Activated CD4-positive, CD25-positive, alpha-beta regulatory T cell treated with anti-CD3 and anti-CD28 coated beads, Interleukin-2, amount 50 U/mL, for 16 hours (primary cell): ENCODE results near the gene SLC25A18.

Experiments used
- DNase-seq: peaks from one replicate; pipeline ENCODE4 v3.0.0-alpha.2; 2020; ENCODE audit warnings: low read depth, low spot score

Gene SLC25A18

DNA sequence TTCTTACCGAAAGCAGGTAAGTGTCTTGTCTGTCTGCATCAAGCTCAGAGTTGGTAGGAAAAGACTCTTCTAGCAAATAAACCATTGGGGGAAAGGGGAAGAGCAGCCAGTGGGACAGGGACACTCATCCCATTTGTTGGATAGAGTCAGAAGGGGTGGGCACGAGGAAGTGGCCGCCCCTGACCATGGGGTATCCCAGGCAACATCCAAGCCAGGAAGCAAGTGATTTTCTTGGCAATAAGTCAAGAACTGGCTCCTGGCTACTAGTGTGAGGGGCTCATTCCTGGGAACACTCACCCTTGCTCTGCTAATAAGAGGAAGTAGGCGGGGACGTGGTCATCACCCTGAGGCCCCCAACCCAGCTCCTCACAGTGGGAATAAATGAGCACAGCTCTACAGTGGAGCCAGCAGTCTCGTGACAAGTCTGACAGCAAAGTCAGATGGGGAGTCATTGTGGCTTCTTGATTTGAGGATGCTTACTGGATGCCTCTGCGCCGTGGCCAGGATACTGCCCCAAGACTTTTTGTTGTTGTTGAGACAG, 6.7 kb downstream of the SLC25A18 start:
- no peak for DNase-seq

DNA sequence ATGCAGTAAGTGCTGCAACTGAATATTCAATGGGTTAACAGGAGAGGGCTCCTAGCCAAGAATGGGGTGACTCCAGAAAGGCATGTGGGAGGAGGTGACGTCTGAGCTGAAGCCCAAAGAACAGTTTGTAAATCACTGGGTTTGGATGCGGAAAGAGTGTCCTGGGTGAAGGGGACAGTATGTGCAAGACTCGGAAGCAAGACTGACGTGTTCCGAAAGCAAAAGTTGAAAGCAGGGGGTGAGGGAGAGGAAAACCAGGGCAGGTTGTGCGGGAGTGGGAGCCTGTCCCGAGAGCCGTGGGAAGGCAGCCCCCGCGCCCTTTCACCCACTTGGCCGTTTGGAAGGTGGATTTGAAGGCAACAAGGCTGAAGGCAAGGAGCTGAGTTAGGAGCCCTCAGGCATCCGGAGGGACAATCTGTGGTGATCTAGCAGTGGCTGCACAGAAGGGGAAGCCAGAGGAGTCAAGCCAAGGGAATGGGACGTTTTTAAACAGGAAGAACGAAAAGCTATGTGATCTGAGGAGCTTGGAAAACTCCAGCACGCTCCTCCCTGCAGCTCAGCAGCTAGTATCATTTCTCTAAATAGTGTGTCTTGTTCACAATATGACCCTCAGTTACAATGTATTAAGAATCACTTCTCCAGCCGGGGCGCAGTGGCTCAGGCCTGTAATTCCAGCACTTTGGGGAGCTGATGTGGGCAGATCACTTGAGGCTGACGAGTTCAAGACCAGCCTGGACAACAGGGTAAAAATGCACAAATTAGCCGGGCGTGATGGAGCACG, 7.7 kb downstream of the SLC25A18 start:
- DNase-seq: no peak

DNA sequence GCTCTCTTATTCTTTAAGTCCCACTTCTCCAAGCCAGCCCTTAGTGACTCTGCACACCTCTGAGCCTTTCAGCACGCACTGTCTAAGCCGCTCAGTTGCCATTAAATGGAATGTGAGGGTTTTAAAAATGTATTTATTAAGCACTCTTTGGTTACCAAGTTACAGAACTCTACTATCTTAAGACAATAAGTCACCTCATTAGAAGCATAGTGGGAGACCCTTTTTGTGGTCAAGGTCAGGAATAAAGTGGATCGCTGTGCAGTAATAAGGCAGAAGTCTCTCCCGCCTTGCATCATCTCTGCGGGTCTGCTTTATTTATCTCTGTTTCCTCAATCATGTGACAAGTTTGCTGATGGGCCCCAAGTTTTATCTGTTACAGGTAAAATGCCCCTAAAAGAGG, 11.9 kb downstream of the SLC25A18 start:
- no peak for DNase-seq

DNA sequence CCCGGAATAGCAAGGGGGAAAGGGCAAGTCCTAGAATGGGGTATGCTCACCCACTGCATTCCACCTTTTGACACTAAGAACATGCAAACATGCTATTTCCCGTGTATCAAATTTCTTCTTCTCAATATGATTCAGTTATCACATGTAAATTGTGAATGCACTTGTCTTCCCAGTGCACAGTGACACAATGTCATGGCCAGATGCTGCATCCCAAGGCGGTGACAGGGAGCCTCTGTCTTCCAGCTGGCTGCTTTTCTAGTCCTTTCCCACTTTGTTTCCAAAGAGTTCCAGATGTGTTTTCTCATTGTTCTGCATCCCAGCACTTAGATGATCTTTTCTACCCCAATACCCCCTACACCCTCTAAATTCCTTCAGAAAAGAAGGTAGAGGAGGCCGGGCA, 12.4 kb downstream of the SLC25A18 start:
- DNase-seq: no peak

DNA sequence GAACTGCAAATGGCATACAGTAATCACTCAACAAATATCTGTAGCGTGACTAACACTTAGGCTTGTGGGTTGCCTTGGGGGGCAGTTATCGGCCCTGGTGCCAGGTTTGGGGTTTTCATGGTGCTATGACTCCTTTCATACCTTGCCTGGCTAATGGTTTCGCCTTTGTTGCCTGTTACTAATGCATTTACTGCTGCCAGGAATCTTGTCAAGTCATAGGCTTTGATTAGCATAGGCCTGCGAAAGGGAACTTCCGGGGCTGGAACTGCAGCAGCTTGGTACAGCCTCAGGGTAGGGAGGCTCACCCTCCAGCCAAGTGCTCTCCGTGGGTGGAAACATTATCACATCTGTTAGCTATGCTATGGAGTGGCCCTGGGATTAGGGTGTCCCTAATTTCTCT, 13.2 kb downstream of the SLC25A18 start:
- no peak for DNase-seq

DNA sequence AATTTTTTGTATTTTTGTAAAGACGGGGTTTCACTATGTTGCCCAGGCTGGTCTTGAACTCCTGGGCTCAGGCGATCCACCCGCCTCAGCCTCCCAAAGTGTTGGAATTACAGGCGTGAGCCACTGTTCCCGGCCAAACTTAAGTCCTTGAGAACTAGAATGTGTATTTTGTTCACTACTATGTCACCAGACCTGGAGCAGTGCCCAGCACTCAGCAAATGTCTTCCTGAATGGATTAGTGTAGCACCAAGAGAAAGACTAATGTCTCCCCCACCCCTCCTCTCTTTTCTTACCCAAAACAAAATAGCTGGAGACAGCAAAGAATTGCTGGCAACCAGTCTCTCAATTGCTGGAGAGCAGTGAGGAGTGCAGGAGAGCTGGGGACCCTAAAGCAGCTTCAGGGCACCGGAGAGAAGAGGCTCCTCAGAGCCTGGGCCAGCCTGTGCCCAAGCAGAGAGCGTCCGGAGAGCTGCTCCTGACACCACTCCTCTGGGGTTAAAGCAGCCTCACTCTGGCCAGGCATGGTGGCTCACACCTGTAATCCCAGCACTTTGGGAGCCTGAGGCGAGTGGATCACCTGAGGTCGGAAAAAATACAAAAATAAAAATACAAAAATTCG, 14.9 kb downstream of the SLC25A18 start:
- DNase-seq: no peak

DNA sequence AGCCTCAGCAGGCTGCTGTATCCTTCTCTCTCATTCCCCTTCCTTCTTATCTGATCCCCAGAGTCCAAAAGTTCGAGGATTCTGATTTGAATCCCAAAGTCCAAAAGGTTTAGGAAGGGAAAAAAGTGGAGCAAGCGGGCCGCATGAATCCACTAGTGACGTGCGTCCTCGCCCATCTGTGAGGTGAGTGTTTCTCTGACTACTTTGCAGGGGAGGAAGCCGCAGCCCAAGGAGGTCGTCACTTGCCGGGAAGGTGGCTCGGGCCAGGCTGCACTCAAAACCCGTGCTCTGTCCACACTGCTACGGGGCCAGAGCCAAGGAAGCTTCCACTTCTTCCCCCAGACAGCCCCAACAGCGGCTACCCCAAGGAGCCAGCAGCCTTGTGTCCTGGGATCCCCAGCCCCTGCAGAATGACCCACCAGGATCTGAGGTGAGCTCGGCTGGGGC, 16.3 kb downstream of the SLC25A18 start:
- no peak for DNase-seq

DNA sequence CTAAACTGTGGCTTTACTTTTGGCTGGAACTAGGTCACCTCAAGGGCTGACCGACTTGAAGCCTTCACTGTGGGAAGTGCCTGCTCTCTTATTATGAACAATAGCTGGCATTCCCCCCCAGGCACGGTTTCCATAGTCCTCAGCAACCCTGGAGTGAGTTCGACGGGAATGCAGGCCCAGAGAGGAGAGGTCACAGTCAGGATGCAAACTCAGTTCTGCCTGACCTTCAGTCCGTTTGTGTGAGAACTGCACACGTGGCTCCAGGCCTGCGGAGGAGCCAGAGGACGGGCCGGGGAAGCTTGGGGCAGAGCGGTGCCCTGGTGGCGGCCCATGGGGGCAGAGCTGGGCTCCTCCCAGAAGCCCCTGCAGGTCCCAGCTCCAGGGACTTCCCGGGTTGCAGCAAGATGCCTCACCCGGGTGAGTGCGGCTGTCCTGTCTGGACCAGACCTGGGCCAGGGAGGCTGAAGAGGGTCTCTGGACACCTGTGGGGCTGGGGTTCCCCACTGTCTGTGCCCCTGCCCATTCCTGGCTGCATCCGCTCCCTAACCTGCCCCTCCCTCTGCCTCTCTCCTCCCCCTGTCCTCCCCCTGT, 17.2 kb downstream of the SLC25A18 start:
- DNase-seq: no peak

DNA sequence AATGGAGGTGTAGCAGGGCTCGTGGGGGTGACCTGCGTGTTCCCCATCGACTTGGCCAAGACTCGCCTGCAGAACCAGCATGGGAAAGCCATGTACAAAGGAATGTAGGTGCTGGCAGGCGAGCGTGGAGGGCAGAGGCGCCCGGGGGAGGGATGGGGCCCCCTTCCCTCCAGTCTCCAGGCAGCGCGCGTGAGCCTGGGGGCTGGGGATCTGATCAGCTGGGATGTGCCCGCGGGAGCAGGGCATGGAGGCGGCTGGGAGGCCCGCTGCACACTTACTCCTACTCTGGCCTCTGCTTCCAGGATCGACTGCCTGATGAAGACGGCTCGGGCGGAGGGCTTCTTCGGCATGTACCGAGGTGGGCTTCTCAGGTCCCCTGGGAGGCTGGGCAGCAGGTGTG, 17.8 kb downstream of the SLC25A18 start:
- DNase-seq: no peak

DNA sequence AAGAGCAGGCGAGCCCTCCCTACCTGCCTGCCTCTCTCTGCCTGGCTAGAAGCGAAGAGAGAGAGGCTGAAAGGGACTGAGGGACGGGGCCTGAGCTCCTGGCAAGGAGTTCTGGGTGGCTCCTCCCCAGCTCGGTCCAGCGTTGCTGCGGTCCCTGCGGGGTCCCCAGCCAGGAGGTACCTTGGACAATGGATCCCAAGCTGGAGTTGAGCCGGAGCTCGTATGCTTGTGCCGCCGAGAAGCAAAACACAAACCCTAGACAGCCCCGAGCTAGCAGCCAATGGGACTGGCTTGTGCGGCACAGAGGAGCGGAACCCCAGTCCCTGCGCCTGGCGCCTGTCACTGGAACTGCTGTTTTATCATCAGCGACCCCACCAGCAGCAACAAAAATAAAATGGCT, 18.3 kb downstream of the SLC25A18 start:
- no peak for DNase-seq

DNA sequence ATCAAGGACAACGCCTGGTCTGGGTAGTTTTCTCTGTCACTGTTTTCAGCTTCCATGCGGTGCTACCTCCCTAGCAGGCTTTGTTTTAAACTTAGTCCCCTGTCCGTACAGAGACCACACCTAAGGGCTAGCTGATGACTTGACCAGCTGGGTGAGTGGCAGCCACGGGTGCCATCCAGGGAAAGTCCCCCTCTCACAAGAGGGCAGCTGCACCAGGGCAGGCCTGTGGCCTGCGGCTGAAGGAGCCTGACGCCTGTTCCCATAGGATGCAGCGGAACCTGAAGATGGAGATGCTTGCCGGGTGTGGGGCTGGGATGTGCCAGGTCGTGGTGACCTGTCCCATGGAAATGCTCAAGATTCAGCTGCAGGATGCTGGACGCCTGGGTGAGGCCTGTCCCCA, 19.9 kb downstream of the SLC25A18 start:
- no peak for DNase-seq

DNA sequence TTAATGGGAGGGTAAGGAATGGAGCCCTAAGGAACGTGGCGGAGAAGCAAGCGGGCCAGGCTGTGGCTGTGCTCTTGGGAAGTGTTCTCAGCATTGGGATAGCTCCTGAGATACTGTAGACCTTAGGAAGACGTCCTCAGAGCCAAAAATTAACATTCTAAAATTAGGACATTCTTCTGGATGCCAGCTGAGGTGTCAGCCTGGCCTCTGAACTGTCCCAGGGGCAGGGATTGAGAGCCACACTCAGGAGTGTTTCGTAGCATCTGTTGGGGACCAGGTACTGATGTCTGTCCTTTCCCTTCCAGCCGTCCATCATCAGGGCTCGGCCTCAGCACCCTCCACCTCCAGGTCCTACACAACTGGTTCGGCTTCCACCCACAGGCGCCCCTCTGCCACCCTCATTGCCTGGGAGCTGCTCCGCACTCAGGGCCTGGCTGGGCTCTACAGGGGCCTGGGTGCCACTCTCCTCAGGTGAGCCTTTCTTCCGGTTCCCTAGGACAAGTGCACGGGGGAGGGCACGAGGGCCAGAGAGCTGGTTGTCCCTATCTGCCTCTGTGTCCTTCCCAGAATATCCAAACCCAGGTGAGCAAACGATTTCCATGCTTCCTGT, 23.6 kb downstream of the SLC25A18 start:
- DNase-seq: no peak

DNA sequence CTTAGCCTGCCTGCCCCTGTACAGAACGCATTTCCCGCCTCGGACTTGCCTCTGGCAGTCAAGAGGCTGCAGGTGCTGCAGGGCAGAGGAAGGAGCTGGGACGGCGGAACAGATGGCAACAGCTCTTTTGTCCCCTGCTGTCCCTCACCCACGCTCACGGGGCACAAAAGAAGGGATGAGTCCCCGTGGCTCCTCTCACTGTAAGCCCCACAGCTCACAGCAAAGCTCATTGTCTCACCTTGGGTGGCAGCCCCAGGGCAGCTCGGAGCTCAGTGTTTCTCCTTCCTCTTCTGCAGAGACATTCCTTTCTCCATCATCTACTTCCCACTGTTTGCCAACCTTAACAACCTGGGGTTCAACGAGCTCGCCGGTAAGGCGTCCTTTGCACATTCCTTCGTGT, 24.3 kb downstream of the SLC25A18 start:
- no peak for DNase-seq

DNA sequence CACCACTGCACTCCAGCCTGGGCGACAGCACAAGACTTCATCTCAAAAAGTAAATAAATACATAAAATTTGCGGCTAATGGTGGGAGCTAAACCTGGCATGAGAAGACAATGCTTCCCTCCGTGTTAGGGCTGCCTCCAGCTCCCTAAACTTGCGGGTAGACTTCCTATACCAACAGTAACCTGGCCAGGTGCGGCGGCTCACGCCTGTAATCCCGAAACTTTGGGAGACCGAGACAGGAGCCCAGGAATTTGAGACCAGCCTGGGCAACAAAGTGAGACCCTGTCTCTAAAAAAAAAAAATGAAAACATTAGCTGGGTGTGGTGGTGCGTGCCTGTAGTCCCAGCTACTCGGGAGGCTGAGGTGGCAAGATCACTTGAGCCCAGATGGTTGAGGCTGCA, 25.3 kb downstream of the SLC25A18 start:
- DNase-seq: no peak

DNA sequence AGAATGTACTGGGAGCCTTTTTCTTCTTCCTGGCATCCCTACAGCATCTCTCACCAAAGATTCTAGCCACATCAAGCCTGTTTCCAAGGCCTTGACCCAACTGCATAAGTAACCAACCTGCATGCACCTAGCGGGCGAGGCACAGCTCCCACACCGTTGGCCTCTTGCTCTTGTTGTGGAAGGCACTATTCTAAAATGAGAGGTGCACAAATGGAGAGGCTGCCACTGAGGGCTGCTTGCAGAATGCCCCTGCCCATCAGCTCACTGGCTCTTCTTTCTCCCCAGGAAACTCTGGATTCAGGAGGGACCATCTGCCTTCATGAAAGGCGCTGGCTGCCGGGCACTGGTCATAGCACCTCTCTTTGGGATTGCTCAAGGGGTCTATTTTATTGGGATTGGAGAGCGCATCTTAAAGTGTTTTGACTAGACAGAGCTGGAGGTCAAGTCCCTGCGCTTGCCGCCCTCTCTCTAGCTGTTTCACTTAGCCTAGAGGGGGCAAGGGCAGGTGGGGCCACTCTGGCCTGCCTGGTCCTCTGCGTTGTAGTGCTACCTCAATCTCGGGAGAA, 26.6 kb downstream of the SLC25A18 start:
- no peak for DNase-seq

DNA sequence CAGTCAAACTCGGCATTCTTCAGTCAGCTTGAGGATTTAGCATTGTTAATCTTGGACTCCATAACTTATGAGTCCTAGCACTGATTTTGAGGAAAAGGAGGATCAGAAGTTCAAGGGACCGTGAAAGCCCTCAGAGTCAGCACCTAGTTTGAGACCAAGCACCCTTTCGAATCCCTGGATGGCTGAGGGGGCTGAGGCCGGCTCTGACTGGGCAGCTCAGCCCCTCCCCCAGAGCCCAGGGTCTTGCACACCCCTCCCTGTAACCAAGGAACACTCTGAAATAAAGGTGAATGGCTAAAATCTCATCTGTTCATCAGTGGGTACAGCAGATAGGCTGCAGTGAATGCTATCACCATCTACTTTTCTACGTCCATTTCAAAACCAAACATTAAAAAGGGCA, 27.3 kb downstream of the SLC25A18 start:
- no peak for DNase-seq

DNA sequence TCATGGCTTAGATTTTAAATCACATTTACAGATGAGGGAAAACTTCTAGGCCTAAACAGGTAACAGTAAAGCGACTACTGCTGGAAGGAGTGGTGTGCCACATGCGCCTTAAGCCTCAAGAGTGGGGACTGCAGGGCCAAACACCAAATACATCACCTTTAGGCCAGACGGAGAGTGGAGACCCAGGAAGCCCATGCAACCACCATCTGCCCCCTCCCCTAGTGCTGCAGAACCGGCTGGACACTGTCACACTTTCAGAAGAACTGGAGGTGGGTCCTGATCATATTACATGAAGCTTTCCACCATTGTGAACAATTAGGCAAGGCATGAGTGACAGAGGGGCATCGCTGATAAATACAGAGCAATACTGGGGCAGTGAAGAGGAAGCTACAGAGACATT, 28.9 kb downstream of the SLC25A18 start:
- no peak for DNase-seq

DNA sequence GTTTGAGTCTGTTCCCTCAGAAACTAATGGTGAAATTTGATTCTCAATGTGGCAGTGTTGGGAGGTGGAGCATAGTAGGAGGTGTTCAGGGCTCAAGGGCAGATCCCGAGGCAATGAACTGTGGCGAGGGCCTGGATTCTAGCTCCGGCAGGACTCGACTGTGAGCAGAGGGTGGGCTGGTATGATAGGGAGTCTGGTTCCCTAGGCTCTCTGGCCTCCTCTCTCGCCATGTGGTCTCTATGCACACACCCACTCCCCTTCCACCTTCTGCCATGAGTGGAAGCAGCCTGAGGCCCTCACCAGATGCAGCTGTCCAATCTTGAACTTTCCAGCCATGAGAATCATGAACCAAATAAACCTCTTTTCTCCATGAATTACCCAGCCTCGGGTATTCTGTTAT, 32.9 kb downstream of the SLC25A18 start:
- DNase-seq: no peak

DNA sequence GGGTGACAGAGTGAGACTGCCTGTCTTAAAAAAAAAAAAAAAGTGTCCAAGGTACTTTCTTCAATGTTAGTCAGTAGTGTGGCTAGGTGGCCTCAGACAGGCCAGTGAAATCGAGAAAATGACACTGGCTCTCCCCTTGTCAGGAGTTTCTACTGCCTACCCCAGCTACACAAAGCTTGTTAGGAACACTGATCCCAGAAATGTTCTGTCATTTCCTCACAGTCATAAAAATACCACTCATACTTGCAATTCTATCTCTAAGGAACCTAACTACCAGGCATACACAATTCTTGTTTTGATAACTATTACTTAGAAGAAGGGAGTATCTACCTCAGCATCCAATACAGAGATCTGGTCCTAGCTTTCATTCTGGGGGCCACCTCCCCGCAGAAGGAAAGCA, 33.9 kb downstream of the SLC25A18 start:
- no peak for DNase-seq

DNA sequence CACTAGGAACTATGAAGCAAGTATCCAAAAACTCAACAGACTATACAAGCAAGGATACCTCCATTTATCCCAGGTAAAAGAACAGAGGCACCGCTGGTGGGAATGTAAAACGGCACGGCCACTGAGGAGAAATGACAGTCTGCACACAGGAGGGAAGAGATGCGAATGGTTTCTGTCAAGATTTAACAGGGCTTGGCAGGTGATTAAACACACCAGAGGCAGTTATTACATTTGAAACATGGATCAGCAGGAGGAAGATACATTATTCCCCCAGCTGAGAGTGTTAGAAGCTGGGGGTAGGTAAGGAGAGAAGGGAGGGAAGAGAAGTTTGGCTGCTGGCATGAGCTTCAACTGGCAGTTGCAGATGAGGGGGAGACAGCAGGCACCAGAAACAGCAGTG, 35.0 kb downstream of the SLC25A18 start:
- no peak for DNase-seq

DNA sequence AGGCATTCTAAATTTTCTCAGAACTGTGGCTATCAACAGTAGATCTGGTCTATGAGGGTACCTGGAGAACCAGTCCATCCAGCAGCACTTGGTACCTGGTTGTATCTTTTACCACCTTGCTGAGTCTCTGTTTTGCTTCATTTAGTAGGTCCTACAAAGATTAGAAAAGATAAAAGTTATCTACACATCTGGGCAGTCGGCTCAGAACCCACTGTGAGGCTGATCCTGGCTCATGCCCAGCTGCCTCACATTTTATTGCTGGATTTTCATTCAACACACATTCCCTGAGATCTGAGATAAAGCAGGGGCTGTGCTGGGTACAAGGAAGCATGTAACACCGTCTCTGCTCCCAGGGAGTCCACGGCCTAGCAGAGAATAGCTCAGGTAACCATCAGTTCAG, 37.7 kb downstream of the SLC25A18 start:
- no peak for DNase-seq

DNA sequence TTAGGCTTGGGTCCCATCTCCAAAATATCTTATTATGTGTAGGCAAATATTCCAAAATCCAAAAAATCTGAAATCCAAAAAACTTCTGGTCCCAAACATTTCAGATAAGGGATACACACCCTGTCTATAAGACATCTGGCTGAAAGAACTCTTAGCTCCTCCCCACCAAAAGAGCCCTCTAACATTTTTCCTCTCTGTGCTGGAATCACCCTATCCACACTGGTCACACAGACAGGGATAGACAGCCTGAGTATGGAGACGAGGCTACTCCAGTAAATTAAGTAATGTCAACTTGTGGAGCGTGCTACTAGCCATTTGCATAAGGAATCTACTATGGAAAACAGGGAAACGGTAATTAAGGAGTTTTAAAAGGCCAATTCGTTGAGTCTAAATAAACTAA, 40.4 kb downstream of the SLC25A18 start:
- DNase-seq: no peak
